C4-2B (cell line): ENCODE measurements around the gene ZNHIT3.
A peak's percentile ranks its signal among the peaks of the same experiment; 100 is the strongest.

Source experiments
- H3K27ac ChIP-seq: fragments of 450-650 bp; 2 replicates; pipeline ENCODE4 v1.5.1; 2017
- ZFX ChIP-seq: fragments of 450-650 bp; IDR thresholded peaks from 2 replicates; pipeline ENCODE4 v1.6.1; 2017
- TF ChIP-seq, protein P1 (sequence below): fragments of 450-650 bp; conservative IDR thresholded peaks from 2 replicates; pipeline ENCODE4 v1.5.1; 2017; ENCODE audit warnings: mild to moderate bottlenecking

ZNHIT3 gene

GRCh38 chr17:36524428-36524876 lies 38.0 kb downstream of the ZNHIT3 start:
- TF ChIP-seq, protein P1, sequence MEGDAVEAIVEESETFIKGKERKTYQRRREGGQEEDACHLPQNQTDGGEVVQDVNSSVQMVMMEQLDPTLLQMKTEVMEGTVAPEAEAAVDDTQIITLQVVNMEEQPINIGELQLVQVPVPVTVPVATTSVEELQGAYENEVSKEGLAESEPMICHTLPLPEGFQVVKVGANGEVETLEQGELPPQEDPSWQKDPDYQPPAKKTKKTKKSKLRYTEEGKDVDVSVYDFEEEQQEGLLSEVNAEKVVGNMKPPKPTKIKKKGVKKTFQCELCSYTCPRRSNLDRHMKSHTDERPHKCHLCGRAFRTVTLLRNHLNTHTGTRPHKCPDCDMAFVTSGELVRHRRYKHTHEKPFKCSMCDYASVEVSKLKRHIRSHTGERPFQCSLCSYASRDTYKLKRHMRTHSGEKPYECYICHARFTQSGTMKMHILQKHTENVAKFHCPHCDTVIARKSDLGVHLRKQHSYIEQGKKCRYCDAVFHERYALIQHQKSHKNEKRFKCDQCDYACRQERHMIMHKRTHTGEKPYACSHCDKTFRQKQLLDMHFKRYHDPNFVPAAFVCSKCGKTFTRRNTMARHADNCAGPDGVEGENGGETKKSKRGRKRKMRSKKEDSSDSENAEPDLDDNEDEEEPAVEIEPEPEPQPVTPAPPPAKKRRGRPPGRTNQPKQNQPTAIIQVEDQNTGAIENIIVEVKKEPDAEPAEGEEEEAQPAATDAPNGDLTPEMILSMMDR, result no peak
- TF ChIP-seq ZFX, result no peak
- H3K27ac ChIP-seq, result no peak overlapping the region

- TF ChIP-seq, protein P1, result no peak
- TF ChIP-seq ZFX, result no peak
- no peak overlapping the region for H3K27ac ChIP-seq
Observed at GRCh38 chr17:36525113-36525512, 38.6 kb downstream of the ZNHIT3 start.

DNA sequence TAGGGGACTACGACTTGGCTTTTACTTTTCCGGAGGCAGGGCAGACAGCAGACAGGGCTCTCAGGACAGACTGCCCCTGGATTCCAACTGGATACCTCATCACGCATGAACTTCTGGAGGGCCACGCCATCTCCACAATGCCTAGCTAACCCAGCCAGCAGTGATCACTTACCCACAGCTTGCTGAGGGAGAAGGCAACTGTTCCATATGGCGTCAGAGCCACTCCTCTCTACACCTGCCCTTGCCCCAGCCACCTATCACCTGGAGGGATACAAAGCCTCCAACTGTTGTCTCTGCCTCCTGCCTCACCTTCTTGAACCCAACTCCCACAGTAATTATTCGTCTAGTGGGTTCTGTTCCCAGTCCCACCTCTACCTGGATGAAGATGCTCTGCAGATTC lies 39.4 kb downstream of the ZNHIT3 start:
- TF ChIP-seq ZFX, result no peak
- TF ChIP-seq, protein P1, result no peak
- H3K27ac ChIP-seq, result no peak overlapping the region

GRCh38 chr17:36527621-36528250 lies 41.3 kb downstream of the ZNHIT3 start:
- H3K27ac ChIP-seq, result no peak overlapping the region
- no peak for TF ChIP-seq ZFX
- TF ChIP-seq, protein P1, result no peak

- H3K27ac ChIP-seq, result no peak overlapping the region
Observed at GRCh38 chr17:36529121-36529520, 42.6 kb downstream of the ZNHIT3 start.

GRCh38 chr17:36532435-36532975 lies 46.0 kb downstream of the ZNHIT3 start:
- peak overlapping the region; percentile 95; the same call in 1 of the 2 replicates for H3K27ac ChIP-seq
- TF ChIP-seq, protein P1, result no peak
- no peak for TF ChIP-seq ZFX

More at GRCh38 chr17:36529121-36529520, 42.6 kb downstream of the ZNHIT3 start:
- no peak for TF ChIP-seq ZFX
- TF ChIP-seq, protein P1, result no peak
